Erythroblast (primary cell): ENCODE results near the gene THAP5.

Experiments
- GATA1 ChIP-seq: IDR thresholded peaks from 2 replicates; pipeline ENCODE4 v1.6.1; 2011; ENCODE audit warnings: low read depth, mild to moderate bottlenecking, control low read depth, low read length, moderate library complexity
- POLR2A ChIP-seq: IDR thresholded peaks from 2 replicates; pipeline ENCODE4 v1.6.1; 2011; ENCODE audit warnings: mild to moderate bottlenecking, low read length

GRCh38 chr7:108535257-108535656, 34.2 kb downstream of the THAP5 start:
- TF ChIP-seq POLR2A (no peak), GATA1 (no peak)
